K562 (cell line): ENCODE data around the gene RCN2. TPM values are rescaled to one million over a fixed set of nuclear protein-coding genes. Genes with fewer than 3 reads are reported as not detected.

Experiments used
- ATAC-seq: fragments of 200-7000 bp; cut with Tn5 transposase; 3 replicates; pipeline ENCODE4 v1.9.1; 2020; ENCODE audit warnings: moderate library complexity
- BruUV-seq: library from RNA; stranded (reverse); fragments of 400-500 nt; replicated peaks from 2 replicates; lab custom pipeline; 2021; lab: Mats Ljungman, UMichigan
- CTCF ChIA-PET: fragments of 300-600 bp; formaldehyde crosslinking; extraction: SDS; loops from one replicate; lab custom pipeline; 2021; ENCODE audit warnings: low intra/inter-chr PET ratio; lab: Yijun Ruan, JAX
- POLR2A ChIA-PET: fragments of 300-600, 350-650 bp; sonication (Branson Sonifier 250); formaldehyde crosslinking; extraction: SDS; loops from one replicate; lab custom pipeline; 2021; ENCODE audit warnings: antibody characterized with exemption, inconsistent platforms; lab: Yijun Ruan, JAX
- DNase-seq, 4 experiments: peaks; one replicate each; pipeline versions ENCODE4 v3.0.0 to v3.0.0-alpha.2; 2011 to 2018; ENCODE audit warnings: low spot score in 3 of 4, mixed read lengths in 3 of 4; ENCODE audit errors: extremely low read depth in 1 of 4
- FAIRE-seq: peaks from 2 replicates; lab custom pipeline; 2011; peaks lifted over from hg19 to GRCh38; lab: Jason Lieb, UNC
- H2AFZ ChIP-seq: 2 replicates; pipeline ENCODE4 v1.6.0; 2011; ENCODE audit warnings: low read depth, low read length, control low read depth, inconsistent platforms
- H3K27ac ChIP-seq: fragments of 200-600 bp; 3 replicates; pipeline ENCODE4 v1.8.0; 2011; ENCODE audit warnings: low read depth, mild to moderate bottlenecking, control low read depth, inconsistent platforms, low read length, moderate library complexity, mixed read lengths; ENCODE audit errors: extremely low read depth
- H3K27me3 ChIP-seq, 2 experiments: fragments of 300-600 bp in 1 of 2; 2 replicates in 1 of 2; 3 replicates in 1 of 2; pipeline versions ENCODE4 v1.6.0 to v1.8.0; 2011; ENCODE audit warnings: inconsistent platforms in 2 of 2, low read length in 2 of 2, mild to moderate bottlenecking in 1 of 2, mixed read lengths in 1 of 2, moderate library complexity in 1 of 2; ENCODE audit not compliant: control insufficient read depth in 2 of 2, insufficient read depth in 2 of 2
- H3K36me3 ChIP-seq: fragments of 300-600 bp; 3 replicates; pipeline ENCODE4 v1.8.0; 2011; ENCODE audit warnings: mild to moderate bottlenecking, low read length, inconsistent platforms; ENCODE audit not compliant: control insufficient read depth, insufficient read depth
- H3K4me1 ChIP-seq, 2 experiments: fragments of 200-600 bp in 1 of 2; replicated peaks in 1 of 2; 2 replicates in 1 of 2; 3 replicates in 1 of 2; pipeline versions ENCODE4 v1.5.1 to v1.8.0; 2011; ENCODE audit warnings: inconsistent platforms in 2 of 2, low read length in 2 of 2, mild to moderate bottlenecking in 1 of 2, mixed read lengths in 1 of 2, moderate library complexity in 1 of 2; ENCODE audit not compliant: control insufficient read depth in 2 of 2, insufficient read depth in 2 of 2
- H3K4me2 ChIP-seq: 2 replicates; pipeline ENCODE4 v1.6.1; 2011; ENCODE audit warnings: low read length, control low read depth, inconsistent platforms, mixed read lengths; ENCODE audit not compliant: insufficient read depth
- H3K4me3 ChIP-seq: fragments of 200-600 bp; sonication (generic), shearing (Covaris generic); 2 replicates; pipeline ENCODE4 v1.5.1; 2016; ENCODE audit warnings: control low read depth, inconsistent platforms
- H3K79me2 ChIP-seq: fragments of 200-600 bp; 3 replicates; pipeline ENCODE4 v1.8.0; 2011; ENCODE audit warnings: low read length, inconsistent platforms; ENCODE audit not compliant: control insufficient read depth, insufficient read depth
- H3K9ac ChIP-seq, 2 experiments: 2 replicates each; pipeline versions ENCODE4 v1.6.0 to v1.6.1; 2011; ENCODE audit warnings: low read depth in 2 of 2, low read length in 2 of 2, control low read depth in 1 of 2, inconsistent platforms in 1 of 2, mild to moderate bottlenecking in 1 of 2, mixed read lengths in 1 of 2; ENCODE audit not compliant: insufficient read depth in 1 of 2
- H3K9me1 ChIP-seq: one replicate; pipeline ENCODE4 v1.6.0; 2011; ENCODE audit warnings: inconsistent platforms, mild to moderate bottlenecking, low read length, moderate library complexity; ENCODE audit not compliant: control insufficient read depth, insufficient read depth
- H3K9me3 ChIP-seq: replicated peaks from 2 replicates; pipeline ENCODE4 v1.5.1; 2011; ENCODE audit warnings: low read depth, low read length, inconsistent platforms; ENCODE audit not compliant: control insufficient read depth, insufficient read depth
- H4K20me1 ChIP-seq: replicated peaks from 2 replicates; pipeline ENCODE4 v1.6.1; 2011; ENCODE audit warnings: low read length, inconsistent platforms, mixed read lengths; ENCODE audit not compliant: control insufficient read depth, insufficient read depth
- HNRNPL ChIP-seq: fragments of 200-400 bp; formaldehyde crosslinking; IDR thresholded peaks from 2 replicates; pipeline ENCODE4 v1.6.1; 2017; ENCODE audit warnings: low read depth, mild to moderate bottlenecking, low read length
- MTA3 ChIP-seq: fragments of 450-650 bp; formaldehyde crosslinking; IDR thresholded peaks from 2 replicates; pipeline ENCODE4 v1.6.1; 2017; ENCODE audit warnings: mild to moderate bottlenecking, borderline replicate concordance
- PPARD ChIP-seq: fragments of 250-450 bp; sonication (Bioruptor Pico); IDR thresholded peaks from 2 replicates; pipeline ENCODE4 v1.8.0; 2022; ENCODE audit warnings: inconsistent platforms, mild to moderate bottlenecking, moderate library complexity
- SIN3A ChIP-seq, 2 experiments: fragments of 150-350 bp in 1 of 2; IDR thresholded peaks; 2 replicates each; pipeline ENCODE4 v1.6.1; 2011 to 2016; ENCODE audit warnings: borderline replicate concordance in 2 of 2, low read depth in 2 of 2, low read length in 2 of 2, mild to moderate bottlenecking in 2 of 2, moderate library complexity in 2 of 2; ENCODE audit not compliant: control insufficient read depth in 1 of 2
- ZNF24 ChIP-seq: fragments of 450-650 bp; IDR thresholded peaks from 2 replicates; pipeline ENCODE4 v1.6.1; 2016
- ZNF695 ChIP-seq: fragments of 450-650 bp; formaldehyde crosslinking; IDR thresholded peaks from 2 replicates; pipeline ENCODE4 v1.4.0; 2020; ENCODE audit warnings: mild to moderate bottlenecking, moderate library complexity
- WGBS: fragments of 100-300 bp; shearing (Covaris generic); methylation state at CpG from one replicate; pipeline ENCODE4 v1.1.6; 2016; ENCODE audit warnings: low coverage, mixed read lengths; ENCODE audit not compliant: insufficient coverage; ENCODE audit errors: missing lambda C conversion rate; 5-methylcytosine and 5-hydroxymethylcytosine counted together
- in situ Hi-C: fragments of 300-500 bp; cut with MboI; formaldehyde crosslinking; loops from 4 replicates; pipeline ENCODE4 v1.15.0; 2018; ENCODE audit warnings: inconsistent platforms, mixed read lengths
- intact Hi-C: fragments of 100-400 bp; cut with micrococcal nuclease; formaldehyde crosslinking; loops from 2 replicates; pipeline ENCODE4 v1.14.2; 2022
- polyA plus RNA-seq, 8 experiments: library from polyadenylated mRNA; depleted of rRNA in 4 of 8; stranded (reverse) in 5 of 8; unstranded in 3 of 8; fragments of >200 nt; fragmentation: Nextera tagmentation in 2 of 8; fragmentation: Illumina TruSeq in 1 of 8; extraction: Ambion mirVana in 2 of 8; extraction: Trizol in 1 of 8; gene quantifications; 2 replicates each; pipeline versions ENCODE4 v1.2.1 to v1.2.3, GENCODE V29; 2011 to 2014; ENCODE audit warnings: inconsistent platforms in 1 of 8, missing spikeins in 1 of 8
- total RNA-seq, 7 experiments: library from RNA; depleted of rRNA in 6 of 7; stranded (reverse); fragments of >200 nt in 6 of 7; fragmentation: Illumina TruSeq in 2 of 7; extraction: Trizol in 2 of 7; gene quantifications; 2 replicates each; pipeline versions ENCODE4 v1.2.1 to v1.2.3, GENCODE V29; 2011 to 2021; ENCODE audit warnings: low replicate concordance in 1 of 7

RCN2 gene
- total and polyA plus RNA-seq, 9 of the 15 experiments (the other 6 are each of a cell fraction or from before 2014, with no cell fraction given): 20.9 to 63.6 (median 52.8) TPM

GRCh38 chr15:76979331-76979925 lies 47.9 kb downstream of the RCN2 start:
- Histone ChIP-seq H3K36me3 (no peaks in the 10 kb centered on the region), H3K79me2 (no peaks in the 10 kb centered on the region), H3K9me3 (no peaks in the 10 kb centered on the region), H4K20me1 (no peaks in the 10 kb centered on the region), H3K9ac (no peak overlapping the region; a peak in 1 of 4 replicates), H3K27ac (no peak overlapping the region), H3K4me3 (no peak overlapping the region), H2AFZ (no peak overlapping the region), H3K27me3 (peaks cover 18 to 47% of the 10 kb centered on the region in 2 experiments), H3K4me2 (no peak overlapping the region), H3K9me1 (no peaks in the 10 kb centered on the region), H3K4me1 (peaks cover 0 to 8% of the 10 kb centered on the region in 2 experiments; a peak in 1 of 5 replicates)
- no TSS peak for BruUV-seq
- POLR2A ChIA-PET: interaction anchor here (0.6 kb wide), 1 partner anchor 50 kb away, joined by 3 read pairs; no protein-coding TSS in a partner anchor
- DNase-seq: no peak
- CTCF ChIA-PET: no interaction called here
- FAIRE-seq: no peak
- TF ChIP-seq HNRNPL: no peak
- no peak for TF ChIP-seq MTA3
- no peak for TF ChIP-seq SIN3A (IDR thresholded peaks at IDR 0.05; ENCODE audit: borderline replicate concordance in 2 of 2, control insufficient read depth in 1 of 2, low read depth in 2 of 2, low read length in 2 of 2)
- TF ChIP-seq PPARD: no peak
- TF ChIP-seq ZNF695 (CRISPR knock-in tag): no peak
- no peak for TF ChIP-seq ZNF24
- ATAC-seq: no peak
- intact Hi-C loops: no loop called here
- in situ Hi-C loops: no loop called here
- 7% methylated on average over 23 of the region's 23 CpGs for WGBS
